ENCODE results near the gene MEP1B.

Gene MEP1B

DNA sequence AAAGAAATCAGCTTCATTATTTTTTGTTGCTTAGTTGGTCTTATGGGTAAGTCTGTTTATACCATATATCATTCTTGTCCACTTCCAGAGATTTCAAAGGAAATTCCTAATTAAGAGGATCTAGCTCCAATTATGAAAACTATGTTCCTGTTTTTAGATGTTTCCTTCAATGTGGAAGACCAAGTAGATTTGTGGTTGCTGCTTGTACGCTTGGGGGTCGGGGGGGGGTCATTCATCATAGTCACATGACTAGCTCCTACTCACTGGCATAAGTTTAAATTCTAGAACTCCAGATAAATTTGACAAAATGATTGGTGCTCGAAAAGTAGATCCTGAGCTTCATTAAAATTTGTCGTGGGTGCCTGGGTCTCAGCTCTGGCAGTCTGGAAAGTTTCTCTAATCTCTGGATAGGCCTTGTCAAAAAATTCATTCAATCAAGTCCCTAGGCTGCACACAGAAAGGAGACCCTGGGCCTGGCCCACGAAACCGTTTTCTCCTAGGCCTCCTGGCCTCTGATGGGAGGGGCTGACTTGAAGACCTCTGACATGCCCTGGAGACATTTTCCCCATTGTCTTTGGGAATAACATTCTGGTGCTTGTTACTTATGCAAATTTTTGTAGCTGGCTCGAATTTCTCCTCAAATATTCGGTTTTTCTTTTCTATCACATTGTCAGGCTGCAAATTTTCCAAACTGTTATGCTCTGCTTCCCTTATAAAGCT, 62.5 kb downstream of the MEP1B start:
- TF ChIP-seq, protein P1, sequence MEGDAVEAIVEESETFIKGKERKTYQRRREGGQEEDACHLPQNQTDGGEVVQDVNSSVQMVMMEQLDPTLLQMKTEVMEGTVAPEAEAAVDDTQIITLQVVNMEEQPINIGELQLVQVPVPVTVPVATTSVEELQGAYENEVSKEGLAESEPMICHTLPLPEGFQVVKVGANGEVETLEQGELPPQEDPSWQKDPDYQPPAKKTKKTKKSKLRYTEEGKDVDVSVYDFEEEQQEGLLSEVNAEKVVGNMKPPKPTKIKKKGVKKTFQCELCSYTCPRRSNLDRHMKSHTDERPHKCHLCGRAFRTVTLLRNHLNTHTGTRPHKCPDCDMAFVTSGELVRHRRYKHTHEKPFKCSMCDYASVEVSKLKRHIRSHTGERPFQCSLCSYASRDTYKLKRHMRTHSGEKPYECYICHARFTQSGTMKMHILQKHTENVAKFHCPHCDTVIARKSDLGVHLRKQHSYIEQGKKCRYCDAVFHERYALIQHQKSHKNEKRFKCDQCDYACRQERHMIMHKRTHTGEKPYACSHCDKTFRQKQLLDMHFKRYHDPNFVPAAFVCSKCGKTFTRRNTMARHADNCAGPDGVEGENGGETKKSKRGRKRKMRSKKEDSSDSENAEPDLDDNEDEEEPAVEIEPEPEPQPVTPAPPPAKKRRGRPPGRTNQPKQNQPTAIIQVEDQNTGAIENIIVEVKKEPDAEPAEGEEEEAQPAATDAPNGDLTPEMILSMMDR (IDR thresholded peaks at IDR 0.05; ENCODE audit: control insufficient read depth, extremely low read depth, insufficient read depth), result no peak
- no peak for DNase-seq (ENCODE audit: low read depth)
- H3K4me3 ChIP-seq (ENCODE audit: low read depth, low read length), result no peak overlapping the region

DNA sequence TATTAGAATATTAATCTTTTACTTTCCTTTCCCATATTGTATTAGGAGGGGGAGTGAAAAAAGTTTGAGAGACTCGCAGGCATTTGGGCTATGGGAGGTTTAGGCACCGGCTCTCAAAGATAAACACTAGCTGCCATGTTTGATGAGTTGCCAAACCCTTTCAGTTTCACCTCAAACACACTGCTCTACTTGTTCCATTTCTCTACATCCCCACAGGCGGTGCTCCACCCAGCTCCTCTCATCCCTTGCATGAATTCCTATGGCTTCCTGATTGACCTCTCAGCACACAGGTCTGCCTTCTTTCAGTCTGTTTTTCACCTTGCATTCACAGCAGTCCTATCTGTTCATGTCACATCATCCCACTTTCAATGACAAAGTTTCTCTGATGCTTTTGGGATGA, 65.7 kb downstream of the MEP1B start:
- DNase-seq (ENCODE audit: low read depth), result no peak
- no peak overlapping the region for H3K4me3 ChIP-seq (ENCODE audit: low read depth, low read length)
- TF ChIP-seq, protein P1 (IDR thresholded peaks at IDR 0.05; ENCODE audit: control insufficient read depth, extremely low read depth, insufficient read depth), result no peak

DNA sequence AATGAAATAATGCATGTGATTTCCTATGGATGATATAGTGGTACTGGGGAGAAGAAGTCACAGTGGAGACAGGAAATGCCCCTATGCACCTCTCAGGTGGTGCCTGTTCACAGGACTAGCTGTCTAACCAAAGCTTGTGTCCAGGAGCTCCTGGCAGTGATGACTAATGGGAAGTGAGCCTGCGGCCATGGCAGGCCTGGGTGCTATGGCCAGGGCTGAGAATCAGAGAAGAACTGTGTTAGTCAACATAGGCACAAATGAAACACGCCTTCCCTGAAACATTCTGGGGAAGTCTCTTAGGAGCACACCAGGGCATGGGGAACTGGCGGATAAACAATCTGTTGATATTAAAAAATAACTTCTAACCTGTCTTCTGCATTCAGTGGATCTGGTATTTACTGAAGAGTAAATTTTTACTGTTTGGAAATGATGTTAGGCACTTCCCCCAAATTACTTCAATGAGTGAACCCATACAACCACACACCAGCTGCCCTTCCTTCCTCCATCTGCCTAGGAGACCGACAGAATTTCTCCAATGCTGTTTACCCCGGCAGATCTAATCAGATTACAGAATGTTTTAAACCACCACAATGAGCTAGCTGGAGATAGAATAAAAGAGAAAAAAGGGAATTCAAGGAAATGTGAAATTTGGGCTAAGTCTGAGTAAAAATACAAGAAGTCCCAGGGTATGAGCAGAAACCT, 67.4 kb downstream of the MEP1B start:
- TF ChIP-seq, protein P1 (IDR thresholded peaks at IDR 0.05; ENCODE audit: control insufficient read depth, extremely low read depth, insufficient read depth), result no peak
- H3K4me3 ChIP-seq (ENCODE audit: low read depth, low read length), result no peak overlapping the region
- no peak for DNase-seq (ENCODE audit: low read depth)

DNA sequence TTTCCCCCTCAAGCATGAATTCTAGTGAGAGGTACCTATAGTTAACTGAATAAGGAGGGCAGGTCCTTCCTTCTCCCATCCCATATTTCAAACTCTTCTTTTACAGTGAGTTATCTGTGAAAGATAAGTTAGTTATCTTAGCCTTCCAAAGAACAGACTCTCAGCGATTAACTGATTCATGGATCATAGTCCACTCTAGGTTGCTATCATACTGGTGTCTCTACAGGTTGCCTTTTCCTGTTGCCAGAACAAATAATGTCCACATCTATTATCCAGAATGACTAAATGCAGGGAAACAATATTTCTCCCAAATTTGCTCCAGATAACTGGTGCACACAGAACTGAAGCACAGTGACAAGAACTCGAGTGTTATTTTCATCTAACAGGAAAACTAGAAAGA, 68.3 kb downstream of the MEP1B start:
- TF ChIP-seq, protein P1 (IDR thresholded peaks at IDR 0.05; ENCODE audit: control insufficient read depth, extremely low read depth, insufficient read depth), result no peak
- no peak overlapping the region for H3K4me3 ChIP-seq (ENCODE audit: low read depth, low read length)
- DNase-seq (ENCODE audit: low read depth), result no peak

DNA sequence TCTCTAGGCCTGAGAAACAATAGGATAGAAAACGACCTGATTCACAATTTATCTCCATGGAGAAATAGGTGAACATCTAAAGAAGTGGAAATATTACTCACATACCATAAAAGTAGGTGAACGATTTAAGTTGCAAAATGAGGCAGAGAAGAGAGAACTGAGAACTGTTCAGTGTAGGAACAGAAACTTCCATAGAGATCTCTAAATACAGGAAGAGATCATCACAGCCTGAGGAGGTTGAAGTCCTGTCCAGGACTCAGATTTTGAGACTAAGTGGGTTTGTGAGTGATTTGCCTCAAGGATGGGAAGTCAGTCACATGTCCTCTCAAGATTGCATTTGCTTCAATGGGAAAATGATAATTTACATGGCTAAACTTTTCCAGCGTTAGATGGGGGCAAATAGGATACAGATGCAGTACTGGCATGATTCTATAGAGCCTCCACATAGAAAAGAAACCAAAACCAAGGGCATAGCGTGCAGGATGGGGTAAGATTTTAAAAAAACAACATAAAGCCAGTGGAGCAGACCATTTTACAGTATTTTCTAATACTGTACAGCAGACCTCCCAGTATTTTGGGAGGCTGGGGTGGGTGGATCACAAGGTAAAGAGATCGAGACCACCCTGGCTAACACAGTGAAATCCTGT, 68.8 kb downstream of the MEP1B start:
- H3K4me3 ChIP-seq (ENCODE audit: low read depth, low read length), result no peak overlapping the region
- DNase-seq (ENCODE audit: low read depth), result no peak
- TF ChIP-seq, protein P1 (IDR thresholded peaks at IDR 0.05; ENCODE audit: control insufficient read depth, extremely low read depth, insufficient read depth), result no peak

DNA sequence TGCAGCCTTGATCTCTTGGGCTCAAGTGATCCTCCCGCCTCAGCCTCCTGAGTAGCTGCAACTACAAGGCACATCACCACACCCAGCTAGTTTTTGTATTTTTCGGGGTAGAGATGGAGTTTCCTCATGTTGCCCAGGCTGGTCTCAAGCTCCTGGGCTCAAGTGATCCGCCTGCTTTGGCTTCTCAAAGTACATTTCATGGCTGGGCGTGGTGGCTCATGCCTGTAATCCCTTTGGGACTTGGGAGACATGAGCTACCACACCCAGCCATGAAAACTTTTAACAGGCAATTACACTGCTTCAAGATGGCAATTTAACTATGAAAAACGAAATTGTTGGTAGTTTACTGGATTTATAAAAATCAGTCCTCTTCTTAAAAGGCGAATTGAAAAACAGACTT, 69.7 kb downstream of the MEP1B start:
- no peak for DNase-seq (ENCODE audit: low read depth)
- TF ChIP-seq, protein P1 (IDR thresholded peaks at IDR 0.05; ENCODE audit: control insufficient read depth, extremely low read depth, insufficient read depth), result no peak
- H3K4me3 ChIP-seq (ENCODE audit: low read depth, low read length), result no peak overlapping the region

All from LNCaP clone FGC (cell line).